Esophagus squamous epithelium (tissue), 5 donors: ENCODE results near the gene KCNK6. TPM values are rescaled to one million over a fixed set of nuclear protein-coding genes. Genes with fewer than 3 reads are reported as not detected.

Source experiments
- DNase-seq: peaks from one replicate; lab custom pipeline; 2025; lab: John Stamatoyannopoulos, UW
- H3K27ac ChIP-seq, 4 donors: fragments of 200-600 bp; sonication (generic); one replicate each; pipeline ENCODE4 v1.5.1; 2016 to 2019; ENCODE audit warnings: mild to moderate bottlenecking in 1 of 4
- H3K27me3 ChIP-seq, 4 donors: fragments of 200-600 bp; sonication (generic); 1 replicate in 3 of 4; 2 replicates in 1 of 4; pipeline versions ENCODE4 v1.5.1 to v1.6.0; 2017 to 2021; ENCODE audit warnings: antibody characterized with exemption in 1 of 4
- H3K36me3 ChIP-seq, 3 donors: fragments of 200-600 bp; sonication (generic); one replicate each; pipeline ENCODE4 v1.5.1; 2016 to 2019
- H3K4me1 ChIP-seq, 3 donors: fragments of 200-600 bp; sonication (generic); one replicate each; pipeline ENCODE4 v1.5.1; 2017 to 2019
- H3K4me3 ChIP-seq, 4 donors: fragments of 200-600 bp; sonication (generic); 1 replicate in 3 of 4; 2 replicates in 1 of 4; pipeline ENCODE4 v1.5.1; 2016 to 2019; ENCODE audit warnings: mild to moderate bottlenecking in 2 of 4, moderate library complexity in 1 of 4
- H3K9me3 ChIP-seq, 3 donors: fragments of 200-600 bp; sonication (generic); one replicate each; pipeline ENCODE4 v1.5.1; 2016 to 2019
- POLR2A ChIP-seq, 4 donors: fragments of 450-650 bp; IDR thresholded peaks; one replicate each; pipeline ENCODE4 v1.6.1; 2017; ENCODE audit warnings: antibody characterized with exemption in 4 of 4, mild to moderate bottlenecking in 4 of 4, moderate library complexity in 3 of 4
- WGBS, 2 donors: methylation state at CpG; one replicate each; pipeline ENCODE4 v1.1.5; 2018; 5-methylcytosine and 5-hydroxymethylcytosine counted together
- intact Hi-C: fragments of 100-400 bp; cut with DNase I; formaldehyde crosslinking; loops from one replicate; pipeline ENCODE4 v1.15.0; 2022
- total RNA-seq, 4 donors: library from RNA; depleted of rRNA; stranded (reverse); fragments of >200 nt; gene quantifications; one replicate each; pipeline ENCODE4 v1.1.0, GENCODE V29; 2016
- TF ChIP-seq, protein P1 (sequence below), 6 experiments: fragments of 450-650 bp in 4 of 6; fragments of 200-600 bp in 2 of 6; sonication (generic) in 2 of 6; IDR thresholded peaks; one replicate each; pipeline ENCODE4 v1.5.1; 2016 to 2019; ENCODE audit warnings: antibody characterized with exemption in 6 of 6, mild to moderate bottlenecking in 4 of 6, moderate library complexity in 4 of 6
- donor health status: DM: yes; HTN: yes; CAD: no.

The KCNK6 gene
- total RNA-seq: 10 to 100 TPM; 13.7 to 27.0 (median 21.6) TPM

DNA sequence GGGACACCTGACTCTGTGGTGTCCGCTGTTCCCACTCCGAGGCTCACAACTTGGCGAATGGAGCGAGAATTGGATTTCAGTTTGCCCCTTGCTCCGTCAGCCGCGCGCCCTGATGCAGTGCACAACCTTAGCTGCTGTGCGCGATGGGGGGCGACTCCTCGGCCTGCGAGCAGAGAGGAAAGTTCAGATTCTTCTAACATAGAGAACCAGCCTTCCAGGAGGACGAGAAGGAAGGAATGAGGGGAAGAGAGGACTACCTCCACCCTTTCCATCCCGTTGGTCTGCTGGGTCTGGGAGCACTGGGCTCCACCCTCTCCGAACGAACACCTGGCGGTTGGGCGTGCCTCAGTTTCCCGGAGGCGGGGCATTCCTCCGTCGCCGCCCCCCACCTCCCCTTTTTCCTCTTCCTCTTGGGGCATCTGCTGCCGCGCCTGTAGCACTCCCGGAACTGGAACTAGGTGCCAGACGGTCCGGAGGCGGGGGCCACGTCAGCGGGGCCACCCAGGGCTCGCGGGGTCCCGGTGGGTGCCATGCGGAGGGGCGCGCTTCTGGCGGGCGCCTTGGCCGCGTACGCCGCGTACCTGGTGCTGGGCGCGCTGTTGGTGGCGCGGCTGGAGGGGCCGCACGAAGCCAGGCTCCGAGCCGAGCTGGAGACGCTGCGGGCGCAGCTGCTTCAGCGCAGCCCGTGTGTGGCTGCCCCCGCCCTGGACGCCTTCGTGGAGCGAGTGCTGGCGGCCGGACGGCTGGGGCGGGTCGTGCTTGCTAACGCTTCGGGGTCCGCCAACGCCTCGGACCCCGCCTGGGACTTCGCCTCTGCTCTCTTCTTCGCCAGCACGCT, at the start of gene KCNK6:
Gene KCNK6 (plus strand): TSS at position 425 of the 838 bp plus-strand sequence. CDS start 106 bp downstream, at position 531.
- TF ChIP-seq, protein P1, sequence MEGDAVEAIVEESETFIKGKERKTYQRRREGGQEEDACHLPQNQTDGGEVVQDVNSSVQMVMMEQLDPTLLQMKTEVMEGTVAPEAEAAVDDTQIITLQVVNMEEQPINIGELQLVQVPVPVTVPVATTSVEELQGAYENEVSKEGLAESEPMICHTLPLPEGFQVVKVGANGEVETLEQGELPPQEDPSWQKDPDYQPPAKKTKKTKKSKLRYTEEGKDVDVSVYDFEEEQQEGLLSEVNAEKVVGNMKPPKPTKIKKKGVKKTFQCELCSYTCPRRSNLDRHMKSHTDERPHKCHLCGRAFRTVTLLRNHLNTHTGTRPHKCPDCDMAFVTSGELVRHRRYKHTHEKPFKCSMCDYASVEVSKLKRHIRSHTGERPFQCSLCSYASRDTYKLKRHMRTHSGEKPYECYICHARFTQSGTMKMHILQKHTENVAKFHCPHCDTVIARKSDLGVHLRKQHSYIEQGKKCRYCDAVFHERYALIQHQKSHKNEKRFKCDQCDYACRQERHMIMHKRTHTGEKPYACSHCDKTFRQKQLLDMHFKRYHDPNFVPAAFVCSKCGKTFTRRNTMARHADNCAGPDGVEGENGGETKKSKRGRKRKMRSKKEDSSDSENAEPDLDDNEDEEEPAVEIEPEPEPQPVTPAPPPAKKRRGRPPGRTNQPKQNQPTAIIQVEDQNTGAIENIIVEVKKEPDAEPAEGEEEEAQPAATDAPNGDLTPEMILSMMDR (IDR thresholded peaks at IDR 0.05): peak in 1 of 6 experiments; percentile 3
- TF ChIP-seq POLR2A (IDR thresholded peaks at IDR 0.05): peak in 2 of 4 donors; percentile 76 to 93
- WGBS, 2 donors: 4 to 13% methylated on average over 9 to 13 of the region's 76 CpGs
- H3K9me3 ChIP-seq: no peaks in the 10 kb centered on the region
- intact Hi-C loops: no loop called here
- peak within 1 kb of the TSS; percentile 62 to 86 (median 78) for H3K4me3 ChIP-seq
- no peaks in the 10 kb centered on the region for H3K27me3 ChIP-seq
- H3K36me3 ChIP-seq: peaks cover 0 to 16% (median 0%) of the 10 kb centered on the region in 3 donors
- H3K27ac ChIP-seq: peak within 1 kb of the TSS; percentile 89 to 93 (median 90)
- peaks cover 34 to 96% (median 55%) of the 10 kb centered on the region in 3 donors for H3K4me1 ChIP-seq
- DNase-seq: no peak

DNA sequence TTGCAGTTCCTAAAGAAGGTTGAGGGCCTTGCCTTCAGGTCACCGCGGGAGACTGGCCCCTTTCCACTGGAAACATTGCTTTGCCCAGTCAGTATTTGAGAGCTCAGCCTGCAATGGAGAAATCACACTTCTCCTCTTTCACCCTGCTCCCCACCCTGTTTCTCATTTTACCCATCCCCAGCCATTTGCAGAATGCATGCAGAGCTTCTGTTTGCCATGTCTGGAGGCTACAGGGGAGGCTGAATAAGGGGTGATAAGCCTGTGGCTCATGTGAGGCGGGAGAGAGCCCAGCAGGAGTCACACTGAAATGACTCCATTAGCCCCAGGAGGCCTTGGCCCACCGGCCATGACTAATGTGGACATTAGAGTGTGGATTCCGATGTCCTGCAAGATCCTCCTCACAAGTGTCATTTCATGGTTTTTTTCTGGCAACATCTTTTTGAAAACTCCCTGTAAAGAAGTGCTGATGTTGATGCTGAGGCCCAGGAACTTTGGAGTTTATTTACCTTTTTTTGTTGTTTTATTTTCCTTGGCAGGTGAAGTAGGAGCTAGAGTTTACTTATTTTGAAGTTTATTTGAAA, 49.0 kb upstream of the KCNK6 start:
- whole genome bisulfite sequencing, 2 donors: 84 to 89% methylated on average over 5 of the region's 5 CpGs
- no peak for DNase-seq
- H3K27ac ChIP-seq: no peak overlapping the region

DNA sequence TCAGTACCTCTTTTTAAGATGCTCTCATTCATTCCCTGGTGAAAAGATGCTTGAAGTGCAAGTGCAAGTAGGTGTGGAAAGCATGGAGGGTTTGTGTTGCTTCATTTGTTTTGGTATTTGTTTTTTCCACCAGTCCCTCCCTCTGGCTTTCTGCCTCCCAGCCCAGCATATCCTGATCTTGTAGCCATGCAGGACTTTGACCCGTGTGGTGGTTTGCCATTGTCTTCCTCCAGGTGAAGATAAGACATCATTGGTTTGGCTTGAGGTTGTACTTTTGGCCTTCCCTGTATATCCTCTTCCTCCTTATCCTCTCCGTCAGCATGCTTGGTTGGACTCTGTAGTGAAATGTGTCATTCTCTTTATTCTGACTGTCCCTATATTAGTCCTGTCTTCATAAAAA, 46.1 kb upstream of the KCNK6 start:
- H3K4me1 ChIP-seq: peaks cover 16 to 79% (median 23%) of the 10 kb centered on the region in 3 donors
- TF ChIP-seq, protein P1 (IDR thresholded peaks at IDR 0.05): no peak
- no peak for TF ChIP-seq POLR2A (IDR thresholded peaks at IDR 0.05)
- no peaks in the 10 kb centered on the region for H3K9me3 ChIP-seq
- no peak for DNase-seq
- intact Hi-C loops: no loop called here
- peaks cover 0 to 11% (median 0%) of the 10 kb centered on the region in 3 donors for H3K36me3 ChIP-seq
- no peak overlapping the region for H3K4me3 ChIP-seq
- H3K27ac ChIP-seq: peak overlapping the region in 1 of 4 donors; percentile 40
- WGBS, 2 donors: 45 to 67% methylated on average over 2 of the region's 2 CpGs
- H3K27me3 ChIP-seq: no peaks in the 10 kb centered on the region

More for the DNA sequence above, 49.0 kb upstream of the KCNK6 start:
- TF ChIP-seq POLR2A (IDR thresholded peaks at IDR 0.05): no peak
- TF ChIP-seq, protein P1 (IDR thresholded peaks at IDR 0.05): no peak
- Histone ChIP-seq H3K4me1 (peaks cover 3 to 79% (median 15%) of the 10 kb centered on the region in 3 donors), H3K27me3 (no peaks in the 10 kb centered on the region), H3K4me3 (no peak overlapping the region), H3K36me3 (peaks cover 0 to 11% (median 0%) of the 10 kb centered on the region in 3 donors), H3K9me3 (no peaks in the 10 kb centered on the region)
- intact Hi-C loops: no loop called here

DNA sequence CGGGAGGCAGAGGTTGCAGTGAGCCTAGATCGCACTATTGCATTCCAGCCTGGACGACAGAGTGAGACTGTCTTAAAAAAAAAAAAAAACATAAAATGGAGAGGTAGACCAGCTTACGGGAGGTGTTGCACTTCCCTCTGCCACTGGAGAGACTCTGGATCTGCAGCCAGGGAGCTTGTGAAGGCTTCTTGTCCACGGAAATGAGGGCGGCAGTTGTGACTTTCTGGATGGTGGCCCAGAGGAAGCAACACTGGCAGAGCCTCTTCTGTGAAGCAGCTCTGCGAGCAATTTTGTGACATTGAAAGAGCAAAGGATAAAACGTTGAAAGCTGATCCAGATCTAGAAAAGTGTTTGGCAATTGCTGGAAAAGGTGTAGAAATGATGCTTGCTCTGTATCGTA, 44.9 kb upstream of the KCNK6 start:
- H3K9me3 ChIP-seq: no peaks in the 10 kb centered on the region
- intact Hi-C loops: no loop called here
- peaks cover 0 to 14% (median 0%) of the 10 kb centered on the region in 3 donors for H3K36me3 ChIP-seq
- peak overlapping the region in 3 of 4 donors; percentile 12 to 40 (median 25) for H3K27ac ChIP-seq
- H3K27me3 ChIP-seq: no peaks in the 10 kb centered on the region
- H3K4me3 ChIP-seq: no peak overlapping the region
- DNase-seq: no peak
- peaks cover 16 to 82% (median 27%) of the 10 kb centered on the region in 3 donors for H3K4me1 ChIP-seq
- 49 to 55% methylated on average over 6 to 8 of the region's 9 CpGs for WGBS, 2 donors
- TF ChIP-seq POLR2A (IDR thresholded peaks at IDR 0.05): no peak
- TF ChIP-seq, protein P1 (IDR thresholded peaks at IDR 0.05): no peak
